Stimulated activated CD4-positive, alpha-beta T cell treated with anti-CD3 and anti-CD28 coated beads, Interleukin-1b, Interleukin-23, amount 100 ng/mL, for 24 hours (primary cell): ENCODE data around the gene IGIP.
"Not testable (repeated sequence)": the region's sequence is repeated elsewhere in the genome, so short reads cannot be mapped to it uniquely, and the experiment has no call there.

Source experiments
- DNase-seq, 4 experiments: peaks; one replicate each; pipeline ENCODE4 v3.0.0-alpha.2; 2020; ENCODE audit warnings: low read depth in 4 of 4, low spot score in 1 of 4

IGIP gene

GRCh38 chr5:140140435-140140834, 14.7 kb downstream of the IGIP start:
- DNase-seq: no peak

- DNase-seq: no peak
Measured at GRCh38 chr5:140141241-140141640, 15.5 kb downstream of the IGIP start.

- DNase-seq: no peak
Measured at GRCh38 chr5:140142246-140142645, 16.5 kb downstream of the IGIP start.

- DNase-seq: no peak
Measured at GRCh38 chr5:140142856-140143255, 17.1 kb downstream of the IGIP start.

GRCh38 chr5:140143521-140144258, 18.0 kb downstream of the IGIP start:
- no peak for DNase-seq

GRCh38 chr5:140145256-140145655, 19.5 kb downstream of the IGIP start:
- DNase-seq: no peak

- peak; percentile 13 to 49 (median 31) for DNase-seq
Measured at GRCh38 chr5:140145818-140146522, 20.2 kb downstream of the IGIP start.

GRCh38 chr5:140146523-140146842, 20.7 kb downstream of the IGIP start:
- no peak for DNase-seq

GRCh38 chr5:140147460-140147859, 21.7 kb downstream of the IGIP start:
- no peak for DNase-seq

- no peak for DNase-seq
Measured at GRCh38 chr5:140148508-140148907, 22.8 kb downstream of the IGIP start.

GRCh38 chr5:140150201-140150600, 24.5 kb downstream of the IGIP start:
- no peak for DNase-seq

GRCh38 chr5:140151144-140152021, 25.6 kb downstream of the IGIP start:
- no peak for DNase-seq

GRCh38 chr5:140152022-140152999, 26.6 kb downstream of the IGIP start:
- no peak for DNase-seq

GRCh38 chr5:140153255-140153654, 27.5 kb downstream of the IGIP start:
- no peak for DNase-seq

GRCh38 chr5:140153905-140154304, 28.2 kb downstream of the IGIP start:
- no peak for DNase-seq

GRCh38 chr5:140154710-140155381, 29.1 kb downstream of the IGIP start:
- DNase-seq: not testable (repeated sequence)

- peak; percentile 69 to 83 (median 80) for DNase-seq
Measured at GRCh38 chr5:140157032-140157781, 31.5 kb downstream of the IGIP start.

- DNase-seq: no peak
Measured at GRCh38 chr5:140159014-140159927, 33.5 kb downstream of the IGIP start.
